ENCODE data around the gene NMT1.

The NMT1 gene

DNA sequence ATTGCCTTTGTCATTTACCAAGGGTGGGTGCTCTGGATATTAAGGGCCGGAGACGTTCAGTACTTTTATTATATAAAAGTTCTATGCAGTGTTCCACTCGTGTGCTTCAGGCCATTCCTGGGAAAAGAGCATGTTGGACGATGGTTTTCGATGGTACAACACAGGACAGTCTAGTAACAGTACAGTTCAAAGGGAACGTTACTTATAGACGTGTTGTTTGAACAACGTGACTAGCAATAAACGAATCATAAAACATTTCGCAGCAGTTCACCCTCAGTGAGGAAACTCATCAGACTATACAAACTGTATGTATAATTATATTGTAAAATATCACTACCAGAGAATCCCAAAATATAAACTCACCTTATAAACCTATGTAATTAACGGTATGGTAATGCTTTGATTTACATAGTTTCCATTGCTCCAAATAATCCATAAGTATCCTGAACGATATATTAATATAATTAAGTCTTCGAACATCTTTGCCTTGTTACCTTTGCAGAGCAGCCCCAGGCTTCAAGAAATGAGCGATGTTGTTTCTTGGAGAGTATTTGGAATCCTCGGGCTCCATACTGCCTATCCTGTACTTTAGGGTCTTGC lies 589 bp downstream of the NMT1 start:
- no peak for DNase-seq (ENCODE audit: low read depth)
- H3K4me3 ChIP-seq (replicated peaks; ENCODE audit: low read depth, low read length), result peak overlapping the region; percentile 96
- TF ChIP-seq, protein P1, sequence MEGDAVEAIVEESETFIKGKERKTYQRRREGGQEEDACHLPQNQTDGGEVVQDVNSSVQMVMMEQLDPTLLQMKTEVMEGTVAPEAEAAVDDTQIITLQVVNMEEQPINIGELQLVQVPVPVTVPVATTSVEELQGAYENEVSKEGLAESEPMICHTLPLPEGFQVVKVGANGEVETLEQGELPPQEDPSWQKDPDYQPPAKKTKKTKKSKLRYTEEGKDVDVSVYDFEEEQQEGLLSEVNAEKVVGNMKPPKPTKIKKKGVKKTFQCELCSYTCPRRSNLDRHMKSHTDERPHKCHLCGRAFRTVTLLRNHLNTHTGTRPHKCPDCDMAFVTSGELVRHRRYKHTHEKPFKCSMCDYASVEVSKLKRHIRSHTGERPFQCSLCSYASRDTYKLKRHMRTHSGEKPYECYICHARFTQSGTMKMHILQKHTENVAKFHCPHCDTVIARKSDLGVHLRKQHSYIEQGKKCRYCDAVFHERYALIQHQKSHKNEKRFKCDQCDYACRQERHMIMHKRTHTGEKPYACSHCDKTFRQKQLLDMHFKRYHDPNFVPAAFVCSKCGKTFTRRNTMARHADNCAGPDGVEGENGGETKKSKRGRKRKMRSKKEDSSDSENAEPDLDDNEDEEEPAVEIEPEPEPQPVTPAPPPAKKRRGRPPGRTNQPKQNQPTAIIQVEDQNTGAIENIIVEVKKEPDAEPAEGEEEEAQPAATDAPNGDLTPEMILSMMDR (IDR thresholded peaks at IDR 0.05; ENCODE audit: low read length, missing control alignments), result no peak

DNA sequence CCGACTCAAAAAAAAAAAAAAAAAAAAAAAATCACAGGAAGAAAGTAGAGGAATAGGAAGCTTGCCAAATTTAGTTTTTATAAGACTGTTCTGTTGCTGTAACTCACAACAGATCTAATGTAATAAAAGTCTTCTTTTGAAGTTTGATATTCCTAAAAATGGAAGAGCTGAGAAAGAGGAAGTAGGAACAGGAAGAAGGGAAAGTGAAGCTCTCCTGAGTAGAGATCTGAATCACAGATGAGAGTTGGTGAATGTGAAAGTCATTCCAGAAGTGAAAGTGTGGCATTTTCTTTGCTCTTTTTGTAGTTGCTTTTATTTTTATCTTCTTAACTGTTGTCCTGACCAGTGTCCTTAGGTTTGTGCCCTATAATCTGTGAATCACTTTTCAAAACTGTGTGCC lies 2.1 kb downstream of the NMT1 start:
- no peak for DNase-seq (ENCODE audit: low read depth)
- H3K4me3 ChIP-seq (replicated peaks; ENCODE audit: low read depth, low read length), result no peak overlapping the region
- TF ChIP-seq, protein P1 (IDR thresholded peaks at IDR 0.05; ENCODE audit: low read length, missing control alignments), result no peak

DNA sequence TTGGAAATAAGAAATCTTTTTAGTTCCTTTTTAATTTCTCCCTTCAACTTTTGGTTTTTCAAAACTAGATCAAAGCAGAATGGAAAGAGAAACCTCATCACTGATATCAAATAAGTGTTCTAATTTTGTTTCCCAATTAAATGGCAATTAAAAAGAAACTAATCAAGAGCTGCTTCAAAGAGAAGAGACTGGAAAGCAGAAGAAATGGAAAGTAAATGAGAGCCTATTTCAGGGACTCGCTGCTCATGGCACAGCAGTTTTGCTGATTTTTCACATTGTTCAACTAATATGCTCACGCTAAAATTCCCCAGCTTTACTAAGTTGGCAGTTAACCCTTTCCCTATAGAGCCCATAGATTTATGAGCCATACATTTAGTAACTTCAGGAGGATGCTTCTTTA lies 6.5 kb downstream of the NMT1 start:
- no peak for DNase-seq (ENCODE audit: low read depth)
- H3K4me3 ChIP-seq (replicated peaks; ENCODE audit: low read depth, low read length), result no peak overlapping the region
- TF ChIP-seq, protein P1 (IDR thresholded peaks at IDR 0.05; ENCODE audit: low read length, missing control alignments), result no peak

DNA sequence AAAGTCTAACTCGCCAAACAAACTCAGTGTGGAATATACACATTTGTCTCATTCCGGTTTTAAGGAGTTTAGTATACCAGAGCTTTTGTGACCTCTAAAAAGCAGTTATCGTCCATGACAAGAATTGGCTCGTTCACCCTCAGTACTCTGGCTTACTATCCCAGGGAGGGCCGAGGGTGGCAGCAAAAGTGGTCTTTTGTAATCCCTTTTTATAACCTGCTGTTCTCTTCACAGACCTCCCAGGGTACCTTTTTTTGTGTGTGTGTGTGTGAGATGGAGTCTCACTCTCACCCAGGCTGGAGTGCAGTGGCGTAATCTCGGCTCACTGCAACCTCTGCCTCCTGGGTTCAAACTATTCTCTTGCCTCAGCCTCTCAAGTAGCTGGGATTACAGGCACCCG lies 8.9 kb downstream of the NMT1 start:
- DNase-seq (ENCODE audit: low read depth), result no peak
- TF ChIP-seq, protein P1 (IDR thresholded peaks at IDR 0.05; ENCODE audit: low read length, missing control alignments), result no peak
- H3K4me3 ChIP-seq (replicated peaks; ENCODE audit: low read depth, low read length), result no peak overlapping the region

DNA sequence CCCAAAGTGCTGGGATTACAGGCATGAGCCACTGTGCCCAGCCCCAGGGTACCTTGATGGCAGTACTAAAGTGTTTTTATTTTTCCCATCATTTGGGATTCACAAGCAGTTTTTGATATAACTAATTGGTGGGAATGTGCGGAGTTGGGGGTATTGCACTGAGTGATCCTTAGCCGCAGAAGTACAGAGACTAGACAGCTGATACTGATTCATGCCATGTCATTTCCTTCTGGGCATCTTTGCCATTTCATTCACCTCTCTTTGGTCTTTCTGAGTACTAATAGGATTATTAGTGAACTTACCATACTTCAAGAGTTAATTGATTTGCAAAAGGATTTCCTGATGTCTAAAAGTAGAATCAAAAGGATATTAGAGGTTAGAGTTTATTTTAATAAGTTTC lies 9.7 kb downstream of the NMT1 start:
- no peak overlapping the region for H3K4me3 ChIP-seq (replicated peaks; ENCODE audit: low read depth, low read length)
- TF ChIP-seq, protein P1 (IDR thresholded peaks at IDR 0.05; ENCODE audit: low read length, missing control alignments), result no peak
- no peak for DNase-seq (ENCODE audit: low read depth)

DNA sequence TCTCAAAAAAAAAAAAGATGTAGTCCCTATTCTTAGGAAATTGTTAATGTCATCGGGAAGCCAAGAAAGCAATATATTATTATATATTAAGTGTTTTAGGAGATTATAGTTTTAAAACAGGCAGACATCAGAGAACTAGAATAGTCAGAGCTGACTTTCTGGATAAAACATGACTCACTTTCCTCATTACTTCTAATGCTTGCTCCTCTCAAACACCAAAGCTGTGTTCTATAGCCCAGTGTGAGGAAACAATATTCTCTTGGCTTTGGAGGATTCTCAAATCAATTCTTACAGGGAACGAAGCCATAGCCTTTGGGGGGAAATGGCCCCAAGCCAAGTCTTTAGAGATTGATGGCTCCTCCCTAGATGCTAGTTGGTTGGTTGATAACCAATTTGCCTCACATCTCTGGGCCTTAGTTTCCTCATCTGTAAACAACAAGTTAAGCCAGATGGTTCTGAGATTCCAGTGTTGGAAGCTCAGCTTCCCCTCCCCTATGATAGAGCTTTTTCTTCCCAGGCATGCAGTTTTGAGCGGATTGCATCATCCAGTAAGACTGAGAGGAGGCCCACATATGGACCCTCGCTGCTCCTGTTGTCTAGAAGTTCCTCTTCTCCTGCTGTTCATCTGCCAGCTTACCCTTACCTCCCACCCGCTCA lies 12.4 kb downstream of the NMT1 start:
- TF ChIP-seq, protein P1 (IDR thresholded peaks at IDR 0.05; ENCODE audit: low read length, missing control alignments), result no peak
- peak; percentile 89 for DNase-seq (ENCODE audit: low read depth)
- H3K4me3 ChIP-seq (replicated peaks; ENCODE audit: low read depth, low read length), result no peak overlapping the region

DNA sequence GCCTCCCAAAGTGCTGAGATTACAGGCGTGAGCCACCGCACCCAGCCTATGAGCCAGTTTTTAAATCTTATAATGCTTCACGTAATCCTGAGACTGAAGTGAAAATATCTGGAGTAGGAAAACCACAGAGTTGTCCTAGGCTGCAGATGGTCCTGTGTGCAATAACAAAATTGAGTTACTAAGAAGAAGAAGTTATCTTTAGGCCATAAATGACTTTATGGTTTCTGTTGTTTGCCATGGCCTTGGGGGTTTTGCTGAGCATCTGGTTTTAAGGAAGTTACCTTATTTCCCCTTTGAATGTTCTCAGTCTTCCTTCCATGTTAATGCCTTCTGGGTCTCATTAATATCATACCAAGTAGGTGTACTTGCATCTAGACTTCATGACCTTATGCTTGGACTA lies 16.5 kb downstream of the NMT1 start:
- TF ChIP-seq, protein P1 (IDR thresholded peaks at IDR 0.05; ENCODE audit: low read length, missing control alignments), result no peak
- H3K4me3 ChIP-seq (replicated peaks; ENCODE audit: low read depth, low read length), result no peak overlapping the region
- no peak for DNase-seq (ENCODE audit: low read depth)

Data from fibroblast of pulmonary artery (primary cell).